Right hindlimb (tissue), 1 donor: ENCODE results near the gene SRSF11.

Source experiments
- DNase-seq: peaks from one replicate; pipeline ENCODE4 v3.0.0-alpha.2; 2018

SRSF11 gene

GRCh38 chr1:70222716-70223235 is 1.6 kb downstream of the SRSF11 start:
- DNase-seq: no peak

GRCh38 chr1:70224954-70225353 is 3.8 kb downstream of the SRSF11 start:
- no peak for DNase-seq

DNA sequence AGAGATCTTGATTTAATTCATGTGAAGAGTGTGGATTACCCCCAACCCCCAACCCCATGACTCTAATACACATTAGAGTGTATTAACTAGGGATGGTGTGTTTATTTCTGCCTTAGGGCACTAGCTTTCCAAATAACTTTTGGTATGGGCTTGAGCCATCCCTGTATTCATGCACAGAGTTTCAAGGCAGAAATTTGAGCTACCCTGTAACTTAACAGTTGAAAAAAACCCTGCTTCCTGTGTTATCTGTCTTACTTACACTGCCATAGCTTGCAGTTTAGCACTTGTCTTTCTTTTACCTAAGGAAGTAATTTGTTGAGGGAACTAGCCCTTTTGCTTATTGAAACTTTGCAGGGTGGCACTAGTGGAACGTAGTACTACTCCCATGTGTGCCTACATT is 6.3 kb downstream of the SRSF11 start:
- DNase-seq: no peak

DNA sequence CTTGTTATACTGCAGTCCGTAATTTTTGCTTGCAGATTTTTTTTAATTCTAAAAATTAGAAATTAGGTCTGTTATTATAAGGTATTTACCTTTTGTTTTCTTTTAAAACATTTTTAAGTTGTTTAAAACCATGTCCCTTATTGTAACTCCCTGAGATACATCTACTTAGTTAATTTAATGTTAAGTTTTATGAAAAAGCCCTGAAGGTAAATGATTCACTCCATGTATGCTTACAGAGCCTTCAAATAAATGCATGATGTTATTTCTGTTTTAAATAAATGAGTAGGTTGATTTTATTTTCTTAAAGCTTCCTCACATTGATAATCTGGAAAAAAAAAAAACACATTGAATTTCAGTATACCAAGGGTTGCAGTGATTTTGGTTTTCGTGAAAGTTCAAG is 7.5 kb downstream of the SRSF11 start:
- no peak for DNase-seq

DNA sequence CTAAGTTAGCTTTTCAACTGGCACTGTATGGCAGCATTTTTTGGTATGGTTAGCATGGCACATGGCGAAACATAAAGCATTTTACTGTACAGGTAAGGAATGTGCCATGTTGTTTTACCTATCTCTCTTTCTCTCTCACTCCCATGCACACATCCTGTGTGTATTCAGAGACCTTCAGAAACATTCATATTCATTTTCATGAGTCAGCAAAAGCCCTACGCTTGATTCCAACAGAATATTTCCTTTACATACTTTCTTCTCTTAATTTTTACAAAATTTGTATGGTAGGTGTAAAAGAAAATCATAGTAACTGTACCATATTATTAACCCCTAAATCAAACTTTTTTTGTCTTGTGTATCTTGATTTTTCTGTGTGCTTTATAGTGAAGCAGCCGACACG is 10.3 kb downstream of the SRSF11 start:
- DNase-seq: no peak

GRCh38 chr1:70234733-70235132 is 13.6 kb downstream of the SRSF11 start:
- DNase-seq: no peak

DNA sequence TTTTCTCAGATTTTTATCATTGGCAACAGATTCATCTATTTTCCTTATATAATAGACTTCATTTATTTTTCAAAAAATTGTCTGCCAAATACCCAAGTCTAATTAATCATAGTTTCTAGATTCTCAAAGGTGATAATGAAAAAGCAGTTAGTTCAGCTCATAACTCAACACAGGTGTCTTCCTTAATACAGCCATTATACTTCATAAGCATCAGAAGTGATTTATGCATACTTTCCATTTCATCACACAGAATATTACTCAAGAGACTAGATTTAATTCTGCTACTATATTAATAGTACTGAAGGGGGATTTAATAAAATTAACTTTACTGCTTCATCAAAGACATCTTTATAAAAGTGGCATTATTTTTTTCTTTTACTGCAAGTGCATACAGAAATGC is 18.8 kb downstream of the SRSF11 start:
- DNase-seq: no peak

GRCh38 chr1:70247122-70247521 is 25.9 kb downstream of the SRSF11 start:
- no peak for DNase-seq

GRCh38 chr1:70247768-70248167 is 26.6 kb downstream of the SRSF11 start:
- no peak for DNase-seq

DNA sequence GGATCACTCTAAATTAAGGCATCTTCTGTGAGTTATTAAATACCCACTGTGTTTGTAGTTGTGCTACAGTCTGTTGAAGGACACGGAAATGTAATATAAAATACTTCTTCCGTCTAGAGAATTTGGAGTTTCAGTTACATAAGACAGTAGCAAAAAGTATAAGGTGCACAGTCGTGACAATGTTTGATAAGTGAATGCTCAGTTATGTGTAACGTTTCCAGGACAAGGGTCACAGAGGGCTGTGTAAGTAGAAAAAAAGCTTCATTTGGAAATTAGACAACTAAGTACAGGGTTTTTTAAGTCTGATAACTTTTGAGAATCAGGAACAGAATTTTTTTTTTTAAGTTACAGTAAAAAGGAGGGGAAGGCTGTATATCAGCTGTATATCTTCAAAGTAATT is 27.5 kb downstream of the SRSF11 start:
- DNase-seq: no peak

GRCh38 chr1:70256664-70257063 is 35.5 kb downstream of the SRSF11 start:
- no peak for DNase-seq

DNA sequence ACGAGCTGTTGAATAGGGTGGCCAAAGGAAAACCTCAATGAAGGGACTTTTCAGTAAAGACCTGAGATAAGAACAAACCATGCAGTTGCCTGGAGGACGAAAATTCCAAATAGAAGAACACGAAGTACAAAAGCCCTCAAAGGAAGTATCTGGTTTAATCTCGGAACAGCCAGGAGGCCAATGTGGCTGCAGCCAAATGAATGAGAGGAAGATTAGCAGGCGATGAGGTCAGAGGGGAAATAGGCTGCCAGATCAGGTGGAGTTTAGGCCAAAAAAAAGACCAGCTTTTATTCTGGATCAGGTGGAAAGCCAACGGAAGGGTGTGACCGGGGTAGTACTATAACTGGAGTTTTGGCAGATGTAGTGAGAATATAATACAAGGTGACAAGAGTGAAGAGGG is 43.7 kb downstream of the SRSF11 start:
- DNase-seq: no peak

DNA sequence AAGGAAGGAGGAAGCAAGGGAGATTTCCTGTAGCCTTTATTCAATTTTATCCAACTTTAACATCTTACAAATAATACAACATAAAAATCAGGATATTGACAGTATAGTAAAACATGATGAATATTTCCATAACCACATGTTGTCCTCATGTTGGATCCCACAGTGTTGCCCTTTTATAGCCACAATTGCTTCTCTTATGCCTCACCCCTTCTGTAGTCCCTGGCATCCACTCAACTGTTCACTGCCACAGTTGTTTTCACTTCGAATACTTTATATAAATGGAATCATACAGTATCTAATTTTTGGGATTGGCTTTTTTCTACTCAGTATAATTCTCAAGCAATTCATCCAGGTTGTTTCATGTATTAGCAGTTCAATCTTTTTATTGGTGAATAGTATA is 44.8 kb downstream of the SRSF11 start:
- DNase-seq: no peak

DNA sequence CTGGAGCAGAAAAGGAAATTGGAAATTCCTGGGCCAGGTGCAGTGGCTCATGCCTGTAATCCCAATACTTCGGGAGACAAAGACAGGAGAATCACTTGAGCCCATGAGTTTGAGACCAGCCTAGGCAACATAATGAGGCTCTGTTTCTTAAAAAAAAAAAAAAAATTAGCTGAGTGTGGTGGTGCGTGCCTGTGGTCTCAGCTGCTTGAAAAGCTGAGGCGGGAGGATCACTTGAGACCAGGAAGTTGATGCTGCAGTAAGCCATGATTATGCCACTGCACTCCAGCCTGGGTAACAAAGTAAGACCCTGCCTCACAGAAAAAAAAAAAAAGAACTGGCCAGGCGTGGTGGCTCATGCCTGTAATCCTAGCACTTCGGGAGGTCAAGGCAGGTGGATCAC is 56.7 kb downstream of the SRSF11 start:
- no peak for DNase-seq

DNA sequence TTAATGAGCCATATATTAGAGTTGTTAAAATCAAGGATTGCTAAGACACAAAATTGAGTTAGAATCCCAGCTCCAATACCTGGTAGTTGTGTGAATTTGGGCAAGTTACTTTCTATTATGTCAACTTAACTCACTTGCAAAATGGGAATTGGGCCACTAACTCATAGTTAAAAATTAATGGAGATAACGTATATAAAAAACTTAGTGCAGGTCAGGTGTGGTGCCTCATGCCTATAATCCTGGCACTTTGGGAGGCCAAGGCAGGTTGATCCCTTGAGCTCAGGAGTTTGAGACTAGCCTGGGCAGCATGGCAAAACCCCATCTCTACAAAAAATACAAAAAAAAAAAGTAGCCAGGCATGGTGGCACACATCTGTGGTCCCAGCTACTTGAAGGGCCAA is 57.5 kb downstream of the SRSF11 start:
- DNase-seq: no peak

GRCh38 chr1:70284366-70284765 is 63.2 kb downstream of the SRSF11 start:
- no peak for DNase-seq

GRCh38 chr1:70286453-70286852 is 65.3 kb downstream of the SRSF11 start:
- no peak for DNase-seq

DNA sequence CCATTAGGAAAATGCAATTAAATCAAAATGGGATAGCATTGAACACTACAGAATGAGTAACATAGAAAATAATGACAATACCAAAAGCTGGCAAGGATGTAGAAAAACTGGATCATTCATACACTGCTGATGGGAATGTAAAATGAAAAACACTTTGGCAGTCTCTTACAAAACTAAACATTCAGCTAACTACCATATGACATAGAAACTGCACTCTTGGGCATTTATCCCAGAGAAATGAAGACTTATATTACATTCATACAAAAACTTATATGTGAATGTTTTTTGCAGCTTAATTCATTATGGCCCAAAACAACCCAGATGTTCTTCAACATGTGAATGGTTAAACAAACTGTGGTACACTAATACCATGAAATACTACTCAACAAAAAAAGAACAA is 67.0 kb downstream of the SRSF11 start:
- DNase-seq: no peak

DNA sequence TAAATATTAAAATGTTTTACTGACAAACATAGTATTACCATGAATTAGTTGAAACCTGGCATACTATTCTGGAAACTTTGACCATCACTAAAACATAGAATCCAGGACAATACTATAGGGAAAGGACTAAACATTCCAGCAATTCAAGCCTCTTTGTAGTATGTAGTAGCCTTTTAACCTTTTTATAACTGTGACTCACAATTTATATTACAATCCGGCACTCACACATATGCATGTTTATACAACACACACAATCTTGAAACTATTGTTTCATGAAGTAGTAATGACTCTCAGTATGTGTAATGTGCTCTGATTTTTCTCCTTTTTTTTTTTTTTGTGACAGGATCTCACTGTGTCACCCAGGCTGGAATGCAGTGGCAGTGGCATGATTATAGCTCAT is 69.0 kb downstream of the SRSF11 start:
- DNase-seq: no peak

DNA sequence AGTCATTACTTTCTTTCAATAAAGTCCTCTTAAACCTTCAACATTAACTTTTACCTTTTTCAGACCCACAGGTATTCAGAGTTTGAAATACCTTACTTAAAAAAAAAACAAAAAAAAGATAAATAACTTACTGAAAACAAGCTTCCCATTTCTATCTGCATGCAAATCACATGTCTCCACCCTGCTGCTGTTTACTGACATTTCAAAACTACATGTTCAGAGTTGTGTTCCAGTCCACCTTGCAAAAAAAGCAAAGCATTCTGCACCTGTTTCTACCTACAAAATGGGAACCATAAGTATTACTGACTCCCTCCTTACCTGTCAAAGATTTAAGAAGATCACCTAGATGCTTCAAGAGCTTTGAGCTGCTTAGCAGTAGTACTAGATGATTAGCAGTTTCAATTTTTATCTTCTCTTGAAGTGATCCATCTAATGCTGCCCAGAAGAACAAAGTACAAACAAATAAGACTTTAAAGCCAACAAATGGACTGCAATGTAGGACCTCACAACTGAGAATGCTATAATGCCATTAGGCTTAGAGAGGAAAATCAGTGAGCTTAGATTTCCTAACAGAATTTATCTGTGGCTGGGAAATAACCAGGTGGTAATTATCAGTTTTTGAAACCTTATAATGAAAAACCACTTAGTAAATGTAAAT is 72.1 kb downstream of the SRSF11 start:
- DNase-seq: no peak

- DNase-seq: no peak
Observed at GRCh38 chr1:70295749-70296148, 74.6 kb downstream of the SRSF11 start.

- no peak for DNase-seq
Observed at GRCh38 chr1:70299472-70299871, 78.3 kb downstream of the SRSF11 start.
